ENCODE measurements around the gene ANAPC13. TPM values are rescaled to one million over a fixed set of nuclear protein-coding genes. Genes with fewer than 3 reads are reported as not detected.

The ANAPC13 gene
- total RNA-seq, 1 donor from 2014 or later = 70.0 TPM

- TF ChIP-seq CTCF (IDR thresholded peaks at IDR 0.05; ENCODE audit: partially characterized antibody, unreplicated experiment) = no peak
- no peak for DNase-seq
- Mint-ChIP-seq H3K4me3 (ENCODE audit: unreplicated experiment) (no peak overlapping the region), H3K9me3 (ENCODE audit: unreplicated experiment) (no peaks in the 10 kb centered on the region), H3K27ac (ENCODE audit: unreplicated experiment) (no peak overlapping the region), H3K27me3 (ENCODE audit: unreplicated experiment) (peaks cover 1% of the 10 kb centered on the region), H3K36me3 (ENCODE audit: unreplicated experiment) (no peaks in the 10 kb centered on the region), H3K4me1 (ENCODE audit: low read depth, unreplicated experiment) (peaks cover 13% of the 10 kb centered on the region)
Measured at GRCh38 chr3:134464689-134465365, 21.0 kb downstream of the ANAPC13 start.

GRCh38 chr3:134464064-134464688 is 21.6 kb downstream of the ANAPC13 start:
- no peak for TF ChIP-seq CTCF (IDR thresholded peaks at IDR 0.05; ENCODE audit: partially characterized antibody, unreplicated experiment)
- H3K27ac Mint-ChIP-seq (ENCODE audit: unreplicated experiment) = no peak overlapping the region

GRCh38 chr3:134463676-134464063 is 22.1 kb downstream of the ANAPC13 start:
- no peaks in the 10 kb centered on the region for H3K9me3 Mint-ChIP-seq (ENCODE audit: unreplicated experiment)
- peaks cover 11% of the 10 kb centered on the region for H3K4me1 Mint-ChIP-seq (ENCODE audit: low read depth, unreplicated experiment)
- H3K4me3 Mint-ChIP-seq (ENCODE audit: unreplicated experiment) = no peak overlapping the region
- DNase-seq = no peak
- no peak for TF ChIP-seq CTCF (IDR thresholded peaks at IDR 0.05; ENCODE audit: partially characterized antibody, unreplicated experiment)
- peaks cover 1% of the 10 kb centered on the region for H3K27me3 Mint-ChIP-seq (ENCODE audit: unreplicated experiment)
- H3K36me3 Mint-ChIP-seq (ENCODE audit: unreplicated experiment) = no peaks in the 10 kb centered on the region
- H3K27ac Mint-ChIP-seq (ENCODE audit: unreplicated experiment) = no peak overlapping the region

More at GRCh38 chr3:134464064-134464688, 21.6 kb downstream of the ANAPC13 start:
- H3K36me3 Mint-ChIP-seq (ENCODE audit: unreplicated experiment) = no peaks in the 10 kb centered on the region
- peaks cover 13% of the 10 kb centered on the region for H3K4me1 Mint-ChIP-seq (ENCODE audit: low read depth, unreplicated experiment)
- DNase-seq = no peak
- peaks cover 1% of the 10 kb centered on the region for H3K27me3 Mint-ChIP-seq (ENCODE audit: unreplicated experiment)
- no peak overlapping the region for H3K4me3 Mint-ChIP-seq (ENCODE audit: unreplicated experiment)
- no peaks in the 10 kb centered on the region for H3K9me3 Mint-ChIP-seq (ENCODE audit: unreplicated experiment)

- H3K36me3 Mint-ChIP-seq (ENCODE audit: unreplicated experiment) = no peaks in the 10 kb centered on the region
- peaks cover 7% of the 10 kb centered on the region for H3K4me1 Mint-ChIP-seq (ENCODE audit: low read depth, unreplicated experiment)
- no peak for TF ChIP-seq CTCF (IDR thresholded peaks at IDR 0.05; ENCODE audit: partially characterized antibody, unreplicated experiment)
- H3K4me3 Mint-ChIP-seq (ENCODE audit: unreplicated experiment) = no peak overlapping the region
- peaks cover 1% of the 10 kb centered on the region for H3K27me3 Mint-ChIP-seq (ENCODE audit: unreplicated experiment)
- DNase-seq = no peak
- no peak overlapping the region for H3K27ac Mint-ChIP-seq (ENCODE audit: unreplicated experiment)
- no peaks in the 10 kb centered on the region for H3K9me3 Mint-ChIP-seq (ENCODE audit: unreplicated experiment)
Measured at GRCh38 chr3:134462331-134462941, 23.3 kb downstream of the ANAPC13 start.

- H3K4me1 Mint-ChIP-seq (ENCODE audit: low read depth, unreplicated experiment) = peaks cover 6% of the 10 kb centered on the region
- H3K9me3 Mint-ChIP-seq (ENCODE audit: unreplicated experiment) = no peaks in the 10 kb centered on the region
- H3K4me3 Mint-ChIP-seq (ENCODE audit: unreplicated experiment) = no peak overlapping the region
- no peak overlapping the region for H3K27ac Mint-ChIP-seq (ENCODE audit: unreplicated experiment)
- DNase-seq = no peak
- peaks cover 1% of the 10 kb centered on the region for H3K27me3 Mint-ChIP-seq (ENCODE audit: unreplicated experiment)
- no peaks in the 10 kb centered on the region for H3K36me3 Mint-ChIP-seq (ENCODE audit: unreplicated experiment)
- TF ChIP-seq CTCF (IDR thresholded peaks at IDR 0.05; ENCODE audit: partially characterized antibody, unreplicated experiment) = no peak
Measured at GRCh38 chr3:134460965-134461364, 24.8 kb downstream of the ANAPC13 start.

All from glutamatergic neuron (in vitro differentiated cells).